Endothelial cell of umbilical vein (primary cell): Measurements from ENCODE around the gene NUDC. TPM values are rescaled to one million over a fixed set of nuclear protein-coding genes. Genes with fewer than 3 reads are reported as not detected.

Source experiments
- BruUV-seq: library from RNA; stranded (reverse); fragments of 400-500 nt; replicated peaks from 2 replicates; lab custom pipeline; 2021; lab: Mats Ljungman, UMichigan
- CTCF ChIA-PET: fragments of 300-600, 350-600 bp; sonication (Branson Sonifier 250); formaldehyde crosslinking; loops from one replicate; lab custom pipeline; 2021; ENCODE audit warnings: antibody characterized with exemption, inconsistent platforms; lab: Charles Lee
- POLR2A ChIA-PET: fragments of 300-600, 350-600 bp; sonication (Branson Sonifier 250); formaldehyde crosslinking; loops from one replicate; lab custom pipeline; 2021; ENCODE audit warnings: antibody characterized with exemption, inconsistent platforms; lab: Charles Lee
- DNase-seq: peaks from one replicate; pipeline ENCODE4 v3.0.0-alpha.2; 2011; ENCODE audit warnings: low read depth, low spot score
- FAIRE-seq: peaks from 2 replicates; lab custom pipeline; 2011; peaks lifted over from hg19 to GRCh38; lab: Jason Lieb, UNC
- H2AFZ ChIP-seq: 2 replicates; pipeline ENCODE4 v1.6.0; 2012; ENCODE audit warnings: low read depth, low read length, control low read depth, inconsistent platforms
- H3K27ac ChIP-seq: 2 replicates; pipeline ENCODE4 v1.5.1; 2011; ENCODE audit warnings: low read depth, mild to moderate bottlenecking, control low read depth, low read length, moderate library complexity; ENCODE audit not compliant: insufficient read depth
- H3K27me3 ChIP-seq, 2 experiments: 2 replicates each; pipeline versions ENCODE4 v1.6.0 to v1.6.1; 2011; ENCODE audit warnings: low read length in 2 of 2, mixed read lengths in 1 of 2; ENCODE audit not compliant: control insufficient read depth in 2 of 2, insufficient read depth in 2 of 2
- H3K36me3 ChIP-seq, 2 experiments: 2 replicates in 1 of 2; 3 replicates in 1 of 2; pipeline ENCODE4 v1.5.1; 2011; ENCODE audit warnings: low read length in 2 of 2, mild to moderate bottlenecking in 1 of 2, moderate library complexity in 1 of 2; ENCODE audit not compliant: control insufficient read depth in 2 of 2, insufficient read depth in 2 of 2; ENCODE audit errors: extremely low read depth in 1 of 2
- H3K4me1 ChIP-seq: 3 replicates; pipeline ENCODE4 v1.5.1; 2011; ENCODE audit warnings: mild to moderate bottlenecking, low read length; ENCODE audit not compliant: control insufficient read depth, insufficient read depth; ENCODE audit errors: extremely low read depth
- H3K4me2 ChIP-seq: 2 replicates; pipeline ENCODE4 v1.6.1; 2011; ENCODE audit warnings: low read length, control low read depth, mixed read lengths; ENCODE audit not compliant: insufficient read depth
- H3K4me3 ChIP-seq, 3 experiments: fragments of 200-600 bp in 1 of 3; sonication (generic), shearing (Covaris generic) in 1 of 3; replicated peaks in 1 of 3; 2 replicates each; pipeline ENCODE4 v1.5.1; 2011 to 2016; ENCODE audit warnings: control low read depth in 3 of 3, low read length in 3 of 3, mild to moderate bottlenecking in 2 of 3, inconsistent platforms in 1 of 3, low read depth in 1 of 3, moderate library complexity in 1 of 3; ENCODE audit not compliant: insufficient read depth in 1 of 3
- H3K79me2 ChIP-seq: 2 replicates; pipeline ENCODE4 v1.6.0; 2012; ENCODE audit warnings: low read length, inconsistent platforms; ENCODE audit not compliant: control insufficient read depth, insufficient read depth
- H3K9ac ChIP-seq: replicated peaks from 2 replicates; pipeline ENCODE3; 2011; ENCODE audit warnings: low read length, control low read depth; ENCODE audit not compliant: insufficient read depth; ENCODE audit errors: extremely low read depth
- H3K9me1 ChIP-seq: replicated peaks from 3 replicates; pipeline ENCODE4 v1.6.0; 2011; ENCODE audit warnings: mild to moderate bottlenecking, low read length; ENCODE audit not compliant: control insufficient read depth, insufficient read depth; ENCODE audit errors: extremely low read depth
- H3K9me3 ChIP-seq: replicated peaks from 2 replicates; pipeline ENCODE4 v1.5.1; 2012; ENCODE audit warnings: low read length, inconsistent platforms; ENCODE audit not compliant: control insufficient read depth, insufficient read depth
- H4K20me1 ChIP-seq: replicated peaks from 2 replicates; pipeline ENCODE3; 2011; ENCODE audit warnings: mild to moderate bottlenecking, low read length; ENCODE audit not compliant: control insufficient read depth, insufficient read depth; ENCODE audit errors: extremely low read depth
- CTCF ChIP-seq, 2 donors: IDR thresholded peaks; 1 replicate in 1 of 2; 2 replicates in 1 of 2; pipeline ENCODE4 v1.5.1; 2011; ENCODE audit warnings: low read length in 2 of 2, mild to moderate bottlenecking in 2 of 2, moderate library complexity in 2 of 2, control low read depth in 1 of 2, inconsistent platforms in 1 of 2, low read depth in 1 of 2; ENCODE audit not compliant: insufficient read depth in 1 of 2; ENCODE audit errors: extremely low read depth in 1 of 2
- EZH2 ChIP-seq: IDR thresholded peaks from 2 replicates; pipeline ENCODE4 v1.6.1; 2012; ENCODE audit warnings: borderline replicate concordance, low read depth, mild to moderate bottlenecking, moderate library complexity, low read length, inconsistent platforms; ENCODE audit not compliant: severe bottlenecking
- FOS ChIP-seq: IDR thresholded peaks from 2 replicates; pipeline ENCODE4 v1.6.1; 2011; ENCODE audit warnings: mild to moderate bottlenecking, low read length, moderate library complexity, borderline replicate concordance; ENCODE audit not compliant: insufficient read depth
- GATA2 ChIP-seq: IDR thresholded peaks from 2 replicates; pipeline ENCODE4 v1.7.0; 2011; ENCODE audit warnings: low read depth, mild to moderate bottlenecking, moderate library complexity, mixed read lengths, low read length; ENCODE audit not compliant: insufficient read length, insufficient read depth
- JUN ChIP-seq: IDR thresholded peaks from 2 replicates; pipeline ENCODE4 v1.6.1; 2011; ENCODE audit warnings: borderline replicate concordance, low read depth; ENCODE audit not compliant: insufficient read length, insufficient read depth
- MAX ChIP-seq: IDR thresholded peaks from 2 replicates; pipeline ENCODE4 v1.6.1; 2011; ENCODE audit not compliant: insufficient read depth, insufficient read length
- MYC ChIP-seq: IDR thresholded peaks from one replicate; pipeline ENCODE4 v1.6.1; 2011; ENCODE audit warnings: mild to moderate bottlenecking, low read depth, low read length
- POLR2A ChIP-seq: IDR thresholded peaks from 2 replicates; pipeline ENCODE4 v1.6.1; 2012; ENCODE audit warnings: low read depth, mild to moderate bottlenecking, control low read depth, low read length
- POLR2AphosphoS5 ChIP-seq: IDR thresholded peaks from 2 replicates; pipeline ENCODE4 v1.6.1; 2012; ENCODE audit warnings: low read depth, mild to moderate bottlenecking, control low read depth, low read length, moderate library complexity; ENCODE audit not compliant: insufficient read depth
- dilution Hi-C: fragments of 300-500 bp; cut with MboI; formaldehyde crosslinking; loops from one replicate; pipeline ENCODE4 v1.15.0; 2019; ENCODE audit warnings: low sequenced_read_pairs; ENCODE audit not compliant: extremely low pct_ligation_motif_present
- intact Hi-C: fragments of 100-400 bp; cut with micrococcal nuclease; formaldehyde crosslinking; loops from one replicate; pipeline ENCODE4 v1.10.0; 2022
- polyA plus RNA-seq, 4 experiments: library from polyadenylated mRNA; depleted of rRNA in 3 of 4; stranded (reverse) in 3 of 4; unstranded in 1 of 4; fragments of >200 nt; gene quantifications; 2 replicates each; pipeline versions ENCODE4 v1.2.1 to v1.2.3, GENCODE V29; 2011 to 2012; ENCODE audit warnings: missing spikeins in 1 of 4
- total RNA-seq: library from RNA; stranded (reverse); gene quantifications from 2 replicates; pipeline ENCODE4 v1.2.3, GENCODE V29; 2021

NUDC gene
- total and polyA plus RNA-seq, 2 donors (not counting 3 experiments of a cell fraction or from before 2014, with no cell fraction given) = 42.5 to 102 TPM

- H3K9me3 ChIP-seq = no peaks in the 10 kb centered on the region
- H3K9me1 ChIP-seq = no peaks in the 10 kb centered on the region
- no peaks in the 10 kb centered on the region for H3K36me3 ChIP-seq
- no peak overlapping the region for H2AFZ ChIP-seq
- no peaks in the 10 kb centered on the region for H3K79me2 ChIP-seq
- H3K9ac ChIP-seq = no peak overlapping the region
- no TSS peak for BruUV-seq
- H3K4me2 ChIP-seq = no peak overlapping the region
- H4K20me1 ChIP-seq = no peaks in the 10 kb centered on the region
- peaks cover 16% of the 10 kb centered on the region for H3K4me1 ChIP-seq
- no peak for FAIRE-seq
- peaks cover 22 to 24% of the 10 kb centered on the region in 2 experiments for H3K27me3 ChIP-seq
- no peak for TF ChIP-seq FOS
- no peak for TF ChIP-seq MAX
- no peak for TF ChIP-seq CTCF (IDR thresholded peaks at IDR 0.05; ENCODE audit: extremely low read depth in 1 of 2, insufficient read depth in 1 of 2, low read depth in 1 of 2, low read length in 2 of 2)
- no peak for TF ChIP-seq JUN
- no peak for TF ChIP-seq EZH2
- TF ChIP-seq POLR2A = no peak
- no peak for TF ChIP-seq MYC
- no peak for TF ChIP-seq GATA2
- TF ChIP-seq POLR2AphosphoS5 = no peak
- no peak for DNase-seq
- intact Hi-C loops (no loop called here), dilution Hi-C loops (no loop called here)
- H3K4me3 ChIP-seq = no peak overlapping the region
- CTCF ChIA-PET = interaction anchor here (1.5 to 1.6 kb wide), 2 partner anchors 22 to 36 kb away, joined by 3 to 6 read pairs; no protein-coding TSS in a partner anchor
- POLR2A ChIA-PET = no interaction called here
- H3K27ac ChIP-seq = no peak overlapping the region
These were observed 39.1 kb downstream of the NUDC start for GRCh38 chr1:26960625-26960966.
